H9 (cell line): Measurements from ENCODE around the gene CCDC137. TPM values are rescaled to one million over a fixed set of nuclear protein-coding genes. Genes with fewer than 3 reads are reported as not detected.

Source experiments
- DNase-seq: peaks from one replicate; pipeline ENCODE4 v3.0.0-alpha.2; 2017
- H2AFZ ChIP-seq: one replicate; pipeline ENCODE4 v1.6.1; 2013; ENCODE audit warnings: mild to moderate bottlenecking, low read length, control low read depth, moderate library complexity
- H2AK5ac ChIP-seq: 2 replicates; pipeline ENCODE4 v1.6.1; 2013; ENCODE audit warnings: low read length, control low read depth, mixed read lengths; ENCODE audit not compliant: insufficient read length
- H2BK120ac ChIP-seq: one replicate; pipeline ENCODE4 v1.6.1; 2013; ENCODE audit warnings: low read depth, mild to moderate bottlenecking, low read length, control low read depth, inconsistent platforms; ENCODE audit not compliant: poor library complexity, severe bottlenecking
- H2BK12ac ChIP-seq: 2 replicates; pipeline ENCODE4 v1.6.1; 2013; ENCODE audit warnings: low read length, control low read depth, mixed read lengths, low read depth; ENCODE audit not compliant: insufficient read length
- H2BK15ac ChIP-seq: 2 replicates; pipeline ENCODE4 v1.6.1; 2013; ENCODE audit warnings: low read depth, low read length, control low read depth
- H2BK20ac ChIP-seq: one replicate; pipeline ENCODE4 v1.6.1; 2013; ENCODE audit warnings: low read depth, mild to moderate bottlenecking, low read length, control low read depth, inconsistent platforms; ENCODE audit not compliant: poor library complexity, severe bottlenecking
- H2BK5ac ChIP-seq: 2 replicates; pipeline ENCODE4 v1.6.1; 2013; ENCODE audit warnings: low read length, control low read depth, mixed read lengths; ENCODE audit not compliant: insufficient read length
- H3K14ac ChIP-seq: 2 replicates; pipeline ENCODE4 v1.6.1; 2013; ENCODE audit warnings: low read length, control low read depth; ENCODE audit not compliant: insufficient read depth
- H3K18ac ChIP-seq: 2 replicates; pipeline ENCODE4 v1.6.1; 2013; ENCODE audit warnings: low read depth, mild to moderate bottlenecking, mixed read lengths, low read length, control low read depth; ENCODE audit not compliant: insufficient read length
- H3K23ac ChIP-seq: 2 replicates; pipeline ENCODE4 v1.6.1; 2013; ENCODE audit warnings: low read length, control low read depth, mixed read lengths, low read depth; ENCODE audit not compliant: insufficient read length
- H3K23me2 ChIP-seq: 2 replicates; pipeline ENCODE4 v1.6.1; 2013; ENCODE audit warnings: low read depth, mild to moderate bottlenecking, mixed read lengths, low read length, control low read depth; ENCODE audit not compliant: insufficient read length, poor library complexity, severe bottlenecking
- H3K27ac ChIP-seq: 2 replicates; pipeline ENCODE4 v1.5.1; 2013; ENCODE audit warnings: low read length, control low read depth, mixed read lengths, low read depth; ENCODE audit not compliant: insufficient read length
- H3K27me3 ChIP-seq: 2 replicates; pipeline ENCODE4 v1.6.1; 2013; ENCODE audit warnings: low read length, control low read depth, inconsistent platforms; ENCODE audit not compliant: insufficient read depth
- H3K4ac ChIP-seq: 2 replicates; pipeline ENCODE4 v1.6.1; 2013; ENCODE audit warnings: low read depth, mild to moderate bottlenecking, control low read depth, inconsistent platforms, low read length, moderate library complexity
- H3K4me1 ChIP-seq: 2 replicates; pipeline ENCODE4 v1.6.1; 2013; ENCODE audit warnings: low read length, control low read depth, inconsistent platforms; ENCODE audit not compliant: insufficient read depth
- H3K4me2 ChIP-seq: 2 replicates; pipeline ENCODE4 v1.6.1; 2013; ENCODE audit warnings: low read length, control low read depth, mixed read lengths; ENCODE audit not compliant: insufficient read length, insufficient read depth
- H3K56ac ChIP-seq: 2 replicates; pipeline ENCODE4 v1.6.1; 2013; ENCODE audit warnings: low read depth, mild to moderate bottlenecking, mixed read lengths, low read length, control low read depth; ENCODE audit not compliant: insufficient read length
- H3K79me1 ChIP-seq: 2 replicates; pipeline ENCODE4 v1.6.1; 2013; ENCODE audit warnings: low read depth, mild to moderate bottlenecking, moderate library complexity, low read length, control low read depth, inconsistent platforms; ENCODE audit not compliant: insufficient read depth, poor library complexity, severe bottlenecking
- H3K79me2 ChIP-seq: 2 replicates; pipeline ENCODE4 v1.6.1; 2013; ENCODE audit warnings: low read length, control low read depth, inconsistent platforms; ENCODE audit not compliant: insufficient read depth
- H3K9ac ChIP-seq: 2 replicates; pipeline ENCODE4 v1.6.1; 2013; ENCODE audit warnings: low read length, control low read depth, mixed read lengths; ENCODE audit not compliant: insufficient read length; ENCODE audit errors: extremely low read depth
- H3K9me3 ChIP-seq: one replicate; pipeline ENCODE4 v1.6.1; 2013; ENCODE audit warnings: low read depth, low read length, inconsistent platforms; ENCODE audit not compliant: control insufficient read depth
- H3T11ph ChIP-seq: one replicate; pipeline ENCODE4 v1.6.1; 2013; ENCODE audit warnings: mild to moderate bottlenecking, low read length, control low read depth, inconsistent platforms
- H4K20me1 ChIP-seq: one replicate; pipeline ENCODE4 v1.6.1; 2013; ENCODE audit not compliant: control insufficient read depth, insufficient read length, insufficient read depth
- H4K5ac ChIP-seq: 2 replicates; pipeline ENCODE4 v1.6.1; 2013; ENCODE audit warnings: low read depth, mild to moderate bottlenecking, mixed read lengths, low read length, control low read depth; ENCODE audit not compliant: insufficient read length
- H4K8ac ChIP-seq: replicated peaks from 2 replicates; pipeline ENCODE4 v1.6.1; 2013; ENCODE audit warnings: low read length, control low read depth, mixed read lengths, low read depth; ENCODE audit not compliant: insufficient read length
- H4K91ac ChIP-seq: 2 replicates; pipeline ENCODE4 v1.6.1; 2013; ENCODE audit warnings: low read depth, mild to moderate bottlenecking, moderate library complexity, mixed read lengths, low read length, control low read depth; ENCODE audit not compliant: insufficient read length
- H3K27ac Mint-ChIP-seq, 3 experiments: 2 replicates in 2 of 3; 3 replicates in 1 of 3; pipeline ENCODE4 v1.8.0; 2020 to 2021; ENCODE audit warnings: mixed read lengths in 3 of 3, mild to moderate bottlenecking in 1 of 3, moderate library complexity in 1 of 3
- H3K27me3 Mint-ChIP-seq: 2 replicates; pipeline ENCODE4 v1.8.0; 2021; ENCODE audit warnings: low read depth, mild to moderate bottlenecking, moderate library complexity, mixed read lengths
- H3K36me3 Mint-ChIP-seq, 3 experiments: 2 replicates in 2 of 3; 3 replicates in 1 of 3; pipeline ENCODE4 v1.8.0; 2020 to 2021; ENCODE audit warnings: low read depth in 3 of 3, mixed read lengths in 3 of 3; ENCODE audit not compliant: insufficient read depth in 1 of 3
- H3K4me1 Mint-ChIP-seq, 2 experiments: 2 replicates each; pipeline ENCODE4 v1.8.0; 2020; ENCODE audit warnings: mixed read lengths in 2 of 2
- H3K4me3 Mint-ChIP-seq, 2 experiments: 2 replicates in 1 of 2; 3 replicates in 1 of 2; pipeline ENCODE4 v1.8.0; 2020 to 2021; ENCODE audit warnings: mild to moderate bottlenecking in 2 of 2, mixed read lengths in 2 of 2, moderate library complexity in 1 of 2
- H3K9me3 Mint-ChIP-seq, 2 experiments: 2 replicates in 1 of 2; 3 replicates in 1 of 2; pipeline ENCODE4 v1.8.0; 2020; ENCODE audit warnings: mild to moderate bottlenecking in 2 of 2, mixed read lengths in 2 of 2, moderate library complexity in 1 of 2
- CTCF ChIP-seq: fragments of 200-600 bp; sonication (generic); conservative IDR thresholded peaks from 3 replicates; pipeline ENCODE4 v1.8.0; 2021; ENCODE audit warnings: antibody characterized with exemption, mild to moderate bottlenecking
- WGBS: extraction: QIAGEN DNeasy Blood & Tissue Kit; methylation state at CpG from one replicate; pipeline ENCODE4 v1.1.7; 2013; ENCODE audit warnings: missing lambda C conversion rate, low lambda C conversion rate, mixed read lengths; ENCODE audit not compliant: insufficient read length; ENCODE audit errors: extremely low coverage; 5-methylcytosine and 5-hydroxymethylcytosine counted together
- total RNA-seq: library from RNA; stranded (reverse); gene quantifications from 2 replicates; pipeline ENCODE4 v1.2.1, GENCODE V29; 2021

CCDC137 gene
- total RNA-seq, 1 experiment from 2014 or later = 60.8 TPM

DNA sequence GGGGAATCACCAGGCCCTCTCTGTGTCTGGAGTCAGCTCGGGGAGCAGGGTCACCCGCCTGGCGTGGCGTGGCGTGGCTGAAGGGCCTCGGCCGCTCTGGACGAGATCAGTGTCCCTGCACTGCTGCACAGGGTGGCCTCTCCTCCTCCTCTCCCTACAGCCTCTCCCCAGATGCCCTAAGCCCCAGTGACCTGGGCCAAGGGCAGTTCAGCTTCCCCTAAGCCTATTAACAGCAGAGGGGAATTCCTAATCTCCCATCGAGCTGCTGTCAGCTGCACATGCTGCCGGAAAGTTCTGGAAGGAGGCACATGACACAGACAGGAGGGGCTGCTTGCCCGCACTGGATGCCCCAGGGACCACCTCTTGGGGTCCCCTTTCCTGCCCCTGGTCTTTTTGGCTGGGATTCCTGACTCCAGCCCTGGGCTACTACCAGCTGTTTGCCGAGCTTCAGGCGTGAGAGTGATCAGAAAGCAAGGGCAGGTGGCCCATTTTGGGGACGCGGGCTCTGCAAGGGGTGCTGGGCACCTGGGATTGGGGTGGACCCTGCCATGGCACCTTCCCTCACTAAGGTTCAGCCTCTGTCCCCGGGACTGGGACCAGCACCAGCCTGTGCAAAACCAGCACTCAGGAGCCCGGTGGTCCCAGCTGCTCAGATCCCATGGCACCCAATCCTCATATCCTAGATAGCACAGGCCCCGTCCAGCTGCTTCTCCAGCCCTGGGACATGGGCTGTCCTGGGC lies 11.0 kb upstream of the CCDC137 start:
- H3K4me1 ChIP-seq = peaks cover 3% of the 10 kb centered on the region; the same call in 1 of the 2 replicates
- no peak overlapping the region for H3K14ac ChIP-seq
- H3K79me2 ChIP-seq = no peaks in the 10 kb centered on the region
- no peak overlapping the region for H3K56ac ChIP-seq
- H3K4me1 Mint-ChIP-seq = peaks cover 10 to 17% of the 10 kb centered on the region in 2 experiments
- H3K4me2 ChIP-seq = no peak overlapping the region
- no peaks in the 10 kb centered on the region for H4K20me1 ChIP-seq
- H3K4me3 Mint-ChIP-seq = no peak overlapping the region
- no peak overlapping the region for H3K18ac ChIP-seq
- H3K23ac ChIP-seq = no peak overlapping the region
- H3K27me3 ChIP-seq = no peaks in the 10 kb centered on the region
- H3K27ac Mint-ChIP-seq = no peak overlapping the region
- no peak overlapping the region for H2BK5ac ChIP-seq
- H3K27ac ChIP-seq = no peak overlapping the region
- no peaks in the 10 kb centered on the region for H3K36me3 Mint-ChIP-seq
- peaks cover 2% of the 10 kb centered on the region; the same call in 1 of the 2 replicates for H3K27me3 Mint-ChIP-seq
- H3K9me3 ChIP-seq = no peaks in the 10 kb centered on the region
- no peak overlapping the region for H2BK12ac ChIP-seq
- no peak overlapping the region for H4K91ac ChIP-seq
- TF ChIP-seq CTCF = no peak
- H4K5ac ChIP-seq = no peak overlapping the region
- no peak overlapping the region for H2BK120ac ChIP-seq
- H2BK20ac ChIP-seq = no peak overlapping the region
- WGBS = no CpG with 5 or more reads among the region's 18 CpGs
- no peaks in the 10 kb centered on the region for H3K79me1 ChIP-seq
- no peak overlapping the region for H4K8ac ChIP-seq
- H2AK5ac ChIP-seq = no peak overlapping the region
- no peak overlapping the region for H2AFZ ChIP-seq
- H3T11ph ChIP-seq = no peak overlapping the region
- H3K9me3 Mint-ChIP-seq = no peaks in the 10 kb centered on the region; a peak in 1 of 5 replicates
- peaks cover 4% of the 10 kb centered on the region for H3K23me2 ChIP-seq
- no peak overlapping the region for H2BK15ac ChIP-seq
- no peak for DNase-seq
- no peak overlapping the region for H3K9ac ChIP-seq
- no peak overlapping the region for H3K4ac ChIP-seq
